NB4 (cell line): ENCODE results near the gene DOCK4.

Experiments
- DNase-seq: peaks from one replicate; pipeline ENCODE4 v3.0.0; 2010; ENCODE audit warnings: low read depth
- H3K4me3 ChIP-seq: one replicate; pipeline ENCODE4 v1.5.1; 2011; ENCODE audit warnings: mild to moderate bottlenecking, low read depth, low read length, moderate library complexity
- CTCF ChIP-seq: IDR thresholded peaks from one replicate; pipeline ENCODE4 v1.5.1; 2012; ENCODE audit warnings: low read depth, low read length
- MAX ChIP-seq: IDR thresholded peaks from 2 replicates; pipeline ENCODE4 v1.6.1; 2011; ENCODE audit warnings: low read depth, low read length
- MYC ChIP-seq: IDR thresholded peaks from 2 replicates; pipeline ENCODE4 v1.6.1; 2011; ENCODE audit warnings: low read depth, low read length
- POLR2A ChIP-seq: IDR thresholded peaks from 2 replicates; pipeline ENCODE4 v1.6.1; 2011; ENCODE audit warnings: mild to moderate bottlenecking; ENCODE audit not compliant: insufficient read length; ENCODE audit errors: extremely low read depth

DOCK4 gene

GRCh38 chr7:112018305-112019030 lies 187.7 kb downstream of the DOCK4 start:
- H3K4me3 ChIP-seq = no peak overlapping the region
- no peak for TF ChIP-seq CTCF
- no peak for TF ChIP-seq MAX
- no peak for TF ChIP-seq MYC
- no peak for TF ChIP-seq POLR2A
- DNase-seq = no peak

GRCh38 chr7:112015146-112015545 lies 191.1 kb downstream of the DOCK4 start:
- TF ChIP-seq CTCF = no peak
- TF ChIP-seq POLR2A = no peak
- TF ChIP-seq MYC = no peak
- no peak for TF ChIP-seq MAX
- DNase-seq = no peak
- H3K4me3 ChIP-seq = no peak overlapping the region

DNA sequence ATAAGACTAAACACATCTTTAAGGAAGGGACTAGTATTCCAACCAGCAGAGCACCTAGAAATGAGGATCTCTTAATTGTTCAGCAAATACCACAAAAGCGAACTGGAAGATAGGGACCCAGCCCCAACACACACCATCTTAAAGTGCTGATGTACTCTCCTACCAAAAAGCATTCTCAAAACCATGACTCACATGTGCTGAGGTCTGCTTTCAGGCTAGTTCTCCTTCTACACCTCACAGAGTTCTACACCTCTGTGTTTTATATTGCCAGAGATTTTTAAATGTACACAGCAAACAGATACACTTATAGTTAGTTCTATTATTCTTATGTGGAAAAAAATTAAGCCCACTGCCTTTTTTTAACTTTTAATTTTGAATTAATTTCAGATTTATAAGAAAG lies 191.9 kb downstream of the DOCK4 start:
- TF ChIP-seq CTCF = no peak
- TF ChIP-seq MAX = no peak
- TF ChIP-seq POLR2A = no peak
- TF ChIP-seq MYC = no peak

GRCh38 chr7:112013274-112013673 lies 192.9 kb downstream of the DOCK4 start:
- TF ChIP-seq MYC (no peak), MAX (no peak), POLR2A (no peak), CTCF (no peak)
- H3K4me3 ChIP-seq = no peak overlapping the region

More for the DNA sequence above, 191.9 kb downstream of the DOCK4 start:
- no peak for DNase-seq
- no peak overlapping the region for H3K4me3 ChIP-seq

GRCh38 chr7:112012242-112012641 lies 194.0 kb downstream of the DOCK4 start:
- H3K4me3 ChIP-seq = no peak overlapping the region
- DNase-seq = no peak
- no peak for TF ChIP-seq POLR2A
- TF ChIP-seq CTCF = no peak
- no peak for TF ChIP-seq MYC
- no peak for TF ChIP-seq MAX

More at GRCh38 chr7:112013274-112013673, 192.9 kb downstream of the DOCK4 start:
- no peak for DNase-seq

GRCh38 chr7:112010994-112011393 lies 195.2 kb downstream of the DOCK4 start:
- no peak for DNase-seq
- TF ChIP-seq MAX (no peak), MYC (no peak), POLR2A (no peak), CTCF (no peak)
- H3K4me3 ChIP-seq = no peak overlapping the region
